Prostate gland (tissue), 2 donors: ENCODE data around the gene KIF16B. TPM values are rescaled to one million over a fixed set of nuclear protein-coding genes. Genes with fewer than 3 reads are reported as not detected.

ENCODE experiments used
- DNase-seq: peaks from one replicate; pipeline ENCODE4 v3.0.0-alpha.2; 2019; ENCODE audit warnings: low spot score
- H3K27ac ChIP-seq, 2 donors: fragments of 200-600 bp; sonication (generic); 2 replicates each; pipeline ENCODE4 v1.5.1; 2017 to 2019
- H3K27me3 ChIP-seq: fragments of 200-600 bp; sonication (generic); replicated peaks from 2 replicates; pipeline ENCODE4 v1.5.1; 2019; ENCODE audit not compliant: insufficient read depth
- H3K36me3 ChIP-seq, 2 donors: fragments of 200-600 bp; sonication (generic); 1 replicate in 1 of 2; 2 replicates in 1 of 2; pipeline versions ENCODE4 v1.5.1 to v1.8.1; 2017 to 2019
- H3K4me1 ChIP-seq: fragments of 200-600 bp; sonication (generic); replicated peaks from 2 replicates; pipeline ENCODE4 v1.5.1; 2019
- H3K4me3 ChIP-seq, 2 donors: fragments of 200-600 bp; sonication (generic); 2 replicates each; pipeline ENCODE4 v1.5.1; 2017 to 2019
- H3K9me3 ChIP-seq: fragments of 200-600 bp; sonication (generic); 2 replicates; pipeline ENCODE4 v1.5.1; 2017
- CTCF ChIP-seq, 4 experiments: fragments of 200-600 bp in 2 of 4; fragments of 450-650 bp in 2 of 4; sonication (generic) in 2 of 4; IDR thresholded peaks; 1 replicate in 3 of 4; 2 replicates in 1 of 4; pipeline ENCODE4 v1.5.1; 2016 to 2019; ENCODE audit warnings: antibody characterized with exemption in 4 of 4, mild to moderate bottlenecking in 2 of 4, moderate library complexity in 2 of 4
- POLR2A ChIP-seq: fragments of 450-650 bp; IDR thresholded peaks from one replicate; pipeline ENCODE4 v1.6.1; 2016; ENCODE audit warnings: antibody characterized with exemption, mild to moderate bottlenecking
- POLR2AphosphoS5 ChIP-seq: sonication (generic); formaldehyde crosslinking; IDR thresholded peaks from one replicate; pipeline ENCODE4 v1.6.1; 2017; ENCODE audit warnings: antibody characterized with exemption
- WGBS: methylation state at CpG from one replicate; pipeline ENCODE4 v1.1.5; 2018; 5-methylcytosine and 5-hydroxymethylcytosine counted together
- intact Hi-C: fragments of 100-400 bp; cut with DNase I; formaldehyde crosslinking; loops from one replicate; pipeline ENCODE4 v1.14.2; 2022
- total RNA-seq, 2 donors: library from RNA; depleted of rRNA; stranded (reverse); fragments of >200 nt; gene quantifications; one replicate each; pipeline ENCODE4 v1.1.0, GENCODE V29; 2016

KIF16B gene
- total RNA-seq, 2 donors from 2014 or later: 11.5 to 24.4 TPM

GRCh38 chr20:16392346-16392745 lies 180.9 kb downstream of the KIF16B start:
- 94% methylated on average over 8 of the region's 8 CpGs for WGBS

GRCh38 chr20:16390991-16391390 lies 182.3 kb downstream of the KIF16B start:
- H3K27ac ChIP-seq: no peak overlapping the region
- 90% methylated on average over 4 of the region's 4 CpGs for WGBS
- H3K9me3 ChIP-seq: no peaks in the 10 kb centered on the region
- no peaks in the 10 kb centered on the region for H3K27me3 ChIP-seq
- intact Hi-C loops: no loop called here
- TF ChIP-seq POLR2AphosphoS5 (no peak), CTCF (IDR thresholded peaks at IDR 0.05) (no peak), POLR2A (no peak)
- no peaks in the 10 kb centered on the region for H3K36me3 ChIP-seq
- no peaks in the 10 kb centered on the region for H3K4me1 ChIP-seq
- no peak overlapping the region for H3K4me3 ChIP-seq
- DNase-seq: no peak

More at GRCh38 chr20:16392346-16392745, 180.9 kb downstream of the KIF16B start:
- Histone ChIP-seq H3K27ac (no peak overlapping the region), H3K9me3 (no peaks in the 10 kb centered on the region), H3K4me3 (no peak overlapping the region), H3K4me1 (no peaks in the 10 kb centered on the region), H3K36me3 (no peaks in the 10 kb centered on the region), H3K27me3 (no peaks in the 10 kb centered on the region)
- intact Hi-C loops: no loop called here
- DNase-seq: no peak
- no peak for TF ChIP-seq POLR2A
- TF ChIP-seq CTCF (IDR thresholded peaks at IDR 0.05): no peak
- no peak for TF ChIP-seq POLR2AphosphoS5

GRCh38 chr20:16388731-16389130 lies 184.5 kb downstream of the KIF16B start:
- TF ChIP-seq POLR2A (no peak), POLR2AphosphoS5 (no peak), CTCF (IDR thresholded peaks at IDR 0.05) (no peak)
- intact Hi-C loops: no loop called here
- Histone ChIP-seq H3K4me3 (no peak overlapping the region), H3K27ac (no peak overlapping the region), H3K9me3 (no peaks in the 10 kb centered on the region), H3K4me1 (no peaks in the 10 kb centered on the region), H3K36me3 (peaks cover 0 to 3% of the 10 kb centered on the region in 2 donors), H3K27me3 (no peaks in the 10 kb centered on the region)
- 96% methylated on average over 6 of the region's 6 CpGs for WGBS
- DNase-seq: no peak

- Histone ChIP-seq H3K9me3 (no peaks in the 10 kb centered on the region), H3K27ac (no peak overlapping the region), H3K4me1 (no peaks in the 10 kb centered on the region), H3K36me3 (peaks cover 0 to 3% of the 10 kb centered on the region in 2 donors), H3K27me3 (no peaks in the 10 kb centered on the region), H3K4me3 (no peak overlapping the region)
- intact Hi-C loops: no loop called here
- no peak for DNase-seq
- 96% methylated on average over 6 of the region's 6 CpGs for WGBS
- TF ChIP-seq CTCF (IDR thresholded peaks at IDR 0.05): no peak
- TF ChIP-seq POLR2A: no peak
- TF ChIP-seq POLR2AphosphoS5: no peak
These were observed 185.6 kb downstream of the KIF16B start for GRCh38 chr20:16387666-16388065.

- Histone ChIP-seq H3K36me3 (peaks cover 0 to 3% of the 10 kb centered on the region in 2 donors), H3K4me1 (no peaks in the 10 kb centered on the region), H3K27ac (no peak overlapping the region), H3K9me3 (no peaks in the 10 kb centered on the region), H3K4me3 (no peak overlapping the region), H3K27me3 (no peaks in the 10 kb centered on the region)
- no peak for TF ChIP-seq CTCF (IDR thresholded peaks at IDR 0.05)
- TF ChIP-seq POLR2AphosphoS5: no peak
- no peak for TF ChIP-seq POLR2A
- WGBS: 83% methylated on average over 5 of the region's 5 CpGs
- intact Hi-C loops: no loop called here
- DNase-seq: no peak
These were observed 187.4 kb downstream of the KIF16B start for GRCh38 chr20:16385891-16386290.
